GM12865 (cell line): Measurements from ENCODE around the gene CFAP100.

Experiments
- DNase-seq: peaks from one replicate; pipeline ENCODE4 v3.0.0; 2010; ENCODE audit warnings: low read depth
- H3K4me3 ChIP-seq: 2 replicates; pipeline ENCODE4 v1.5.1; 2011; ENCODE audit warnings: mild to moderate bottlenecking, low read depth, low read length, control low read depth
- CTCF ChIP-seq: IDR thresholded peaks from 2 replicates; pipeline ENCODE4 v1.5.1; 2011; ENCODE audit warnings: low read length, control low read depth, low read depth, inconsistent platforms; ENCODE audit not compliant: insufficient read depth; ENCODE audit errors: missing control alignments

The CFAP100 gene

GRCh38 chr3:126438186-126438585, 43.5 kb downstream of the CFAP100 start:
- no peak for DNase-seq

GRCh38 chr3:126438746-126439145, 44.0 kb downstream of the CFAP100 start:
- no peak for TF ChIP-seq CTCF
- no peak overlapping the region for H3K4me3 ChIP-seq
- no peak for DNase-seq

More at GRCh38 chr3:126438186-126438585, 43.5 kb downstream of the CFAP100 start:
- H3K4me3 ChIP-seq: no peak overlapping the region
- TF ChIP-seq CTCF: no peak

- TF ChIP-seq CTCF: no peak
- H3K4me3 ChIP-seq: no peak overlapping the region
- DNase-seq: no peak
Observed at GRCh38 chr3:126439346-126439967, 44.7 kb downstream of the CFAP100 start.

GRCh38 chr3:126439968-126440708, 45.4 kb downstream of the CFAP100 start:
- DNase-seq: no peak
- no peak for TF ChIP-seq CTCF
- H3K4me3 ChIP-seq: no peak overlapping the region

- H3K4me3 ChIP-seq: no peak overlapping the region
- DNase-seq: no peak
- no peak for TF ChIP-seq CTCF
Observed at GRCh38 chr3:126440709-126440995, 45.9 kb downstream of the CFAP100 start.

- no peak for DNase-seq
- TF ChIP-seq CTCF: no peak
- no peak overlapping the region for H3K4me3 ChIP-seq
Observed at GRCh38 chr3:126441256-126441880, 46.7 kb downstream of the CFAP100 start.
